Lower leg skin (tissue), 4 donors: ENCODE results near the gene ARTN. TPM values are rescaled to one million over a fixed set of nuclear protein-coding genes. Genes with fewer than 3 reads are reported as not detected.

ENCODE experiments used
- DNase-seq, 2 donors: peaks; one replicate each; pipeline ENCODE4 v3.0.0-alpha.2; 2019; ENCODE audit warnings: low spot score in 2 of 2
- H3K4me3 ChIP-seq: fragments of 200-600 bp; sonication (generic); 2 replicates; pipeline ENCODE4 v1.5.1; 2017; ENCODE audit warnings: mild to moderate bottlenecking, low read depth; ENCODE audit not compliant: poor library complexity, severe bottlenecking
- CTCF ChIP-seq, 3 donors: fragments of 450-650 bp; IDR thresholded peaks; one replicate each; pipeline ENCODE4 v1.5.1; 2016; ENCODE audit warnings: antibody characterized with exemption in 3 of 3, mild to moderate bottlenecking in 3 of 3, moderate library complexity in 2 of 3
- POLR2A ChIP-seq, 2 donors: fragments of 450-650 bp; IDR thresholded peaks; one replicate each; pipeline ENCODE4 v1.6.1; 2016 to 2017; ENCODE audit warnings: antibody characterized with exemption in 2 of 2, mild to moderate bottlenecking in 1 of 2, moderate library complexity in 1 of 2
- WGBS, 2 donors: methylation state at CpG; one replicate each; pipeline ENCODE4 v1.1.5; 2018; 5-methylcytosine and 5-hydroxymethylcytosine counted together
- intact Hi-C: fragments of 100-400 bp; cut with DNase I; formaldehyde crosslinking; loops from one replicate; pipeline ENCODE4 v1.15.0; 2023; ENCODE audit warnings: low total_unique reads
- total RNA-seq, 4 donors: library from RNA; depleted of rRNA; stranded (reverse); fragments of >200 nt; gene quantifications; one replicate each; pipeline ENCODE4 v1.1.0, GENCODE V29; 2016

Gene ARTN
- total RNA-seq: 1 to 10 TPM in 1 of 4 donors, under 1 TPM in 3; 0.63 to 3.6 (median 0.84) TPM

- H3K4me3 ChIP-seq: no peak within 1 kb of the TSS
- 4% methylated on average over 22 to 34 of the region's 42 CpGs for WGBS, 2 donors
- no peak for DNase-seq
- intact Hi-C loops: loop anchor here (5.0 to 10.0 kb wide), 3 partner anchors 111 to 409 kb away; no protein-coding TSS in a partner anchor
- no peak for TF ChIP-seq POLR2A (IDR thresholded peaks at IDR 0.05)
- no peak for TF ChIP-seq CTCF (IDR thresholded peaks at IDR 0.05)
Measured at GRCh38 chr1:43933386-43934100, at the start of gene ARTN. ARTN (plus strand) TSS chr1:43933801; CDS start chr1:43935657, 1,856 bp downstream.

GRCh38 chr1:43885279-43885801 lies 48.3 kb upstream of the ARTN start:
- intact Hi-C loops: no loop called here
- no peak overlapping the region for H3K4me3 ChIP-seq
- TF ChIP-seq POLR2A (IDR thresholded peaks at IDR 0.05): no peak
- no peak for TF ChIP-seq CTCF (IDR thresholded peaks at IDR 0.05)
- 55 to 57% methylated on average over 11 to 12 of the region's 12 CpGs for WGBS, 2 donors
- DNase-seq: no peak

- DNase-seq: no peak
- intact Hi-C loops: no loop called here
- no peak overlapping the region for H3K4me3 ChIP-seq
- no peak for TF ChIP-seq POLR2A (IDR thresholded peaks at IDR 0.05)
- no peak for TF ChIP-seq CTCF (IDR thresholded peaks at IDR 0.05)
Measured at GRCh38 chr1:43887748-43888147, 45.9 kb upstream of the ARTN start.

GRCh38 chr1:43890815-43891214 lies 42.8 kb upstream of the ARTN start:
- TF ChIP-seq CTCF (IDR thresholded peaks at IDR 0.05): no peak
- no peak for TF ChIP-seq POLR2A (IDR thresholded peaks at IDR 0.05)
- intact Hi-C loops: no loop called here
- no peak overlapping the region for H3K4me3 ChIP-seq
- 85 to 87% methylated on average over 5 of the region's 5 CpGs for WGBS, 2 donors
- no peak for DNase-seq

GRCh38 chr1:43893006-43893405 lies 40.6 kb upstream of the ARTN start:
- TF ChIP-seq CTCF (IDR thresholded peaks at IDR 0.05) (no peak), POLR2A (IDR thresholded peaks at IDR 0.05) (no peak)
- intact Hi-C loops: no loop called here
- DNase-seq: no peak
- H3K4me3 ChIP-seq: no peak overlapping the region
- WGBS, 2 donors: 42 to 70% methylated on average over 1 of the region's 1 CpG
